Natural killer cell (primary cell): ENCODE results near the gene RTN4R. TPM values are rescaled to one million over a fixed set of nuclear protein-coding genes. Genes with fewer than 3 reads are reported as not detected.

Experiments
- ATAC-seq, 3 donors: fragments of 150-1000 bp in 2 of 3; fragments of 200-7000 bp in 1 of 3; cut with Tn5 transposase; 1 replicate in 1 of 3; 2 replicates in 2 of 3; pipeline ENCODE4 v1.10.0; 2021; ENCODE audit warnings: mild to moderate bottlenecking in 2 of 3, moderate library complexity in 2 of 3
- DNase-seq, 2 donors: peaks; one replicate each; pipeline versions ENCODE4 v3.0.0 to v3.0.0-alpha.2; 2013 to 2021; ENCODE audit warnings: mixed read lengths in 1 of 2
- H3K27ac ChIP-seq: one replicate; pipeline ENCODE4 v1.5.1; 2013; ENCODE audit warnings: mild to moderate bottlenecking, low read length
- H3K27me3 ChIP-seq: one replicate; pipeline ENCODE4 v1.6.1; 2013; ENCODE audit warnings: low read length; ENCODE audit not compliant: control insufficient read depth, insufficient read depth
- H3K36me3 ChIP-seq: one replicate; pipeline ENCODE4 v1.6.1; 2013; ENCODE audit warnings: low read length; ENCODE audit not compliant: control insufficient read depth, insufficient read depth
- H3K4me1 ChIP-seq: one replicate; pipeline ENCODE4 v1.6.1; 2013; ENCODE audit warnings: low read length; ENCODE audit not compliant: control insufficient read depth, insufficient read depth
- H3K4me3 ChIP-seq: one replicate; pipeline ENCODE4 v1.5.1; 2013; ENCODE audit warnings: low read length
- H3K9me3 ChIP-seq: one replicate; pipeline ENCODE4 v1.6.1; 2013; ENCODE audit warnings: low read length; ENCODE audit not compliant: control insufficient read depth, insufficient read depth
- H3K27ac Mint-ChIP-seq, 2 donors: one replicate each; pipeline ENCODE4 v1.8.0; 2022; ENCODE audit warnings: mild to moderate bottlenecking in 2 of 2, mixed read lengths in 2 of 2, moderate library complexity in 1 of 2
- H3K27me3 Mint-ChIP-seq, 2 donors: one replicate each; pipeline ENCODE4 v1.8.0; 2022; ENCODE audit warnings: low read depth in 2 of 2, mixed read lengths in 2 of 2
- H3K36me3 Mint-ChIP-seq: one replicate; pipeline ENCODE4 v1.8.0; 2022; ENCODE audit warnings: mixed read lengths
- H3K4me1 Mint-ChIP-seq, 2 donors: one replicate each; pipeline ENCODE4 v1.8.0; 2022; ENCODE audit warnings: mixed read lengths in 2 of 2
- H3K4me3 Mint-ChIP-seq: one replicate; pipeline ENCODE4 v1.8.0; 2022; ENCODE audit warnings: mild to moderate bottlenecking, moderate library complexity, mixed read lengths
- H3K9me3 Mint-ChIP-seq, 2 donors: one replicate each; pipeline ENCODE4 v1.8.0; 2022; ENCODE audit warnings: mixed read lengths in 2 of 2
- WGBS: methylation state at CpG from one replicate; pipeline ENCODE4 v1.1.7; 2013; ENCODE audit warnings: missing lambda C conversion rate; ENCODE audit not compliant: insufficient coverage; 5-methylcytosine and 5-hydroxymethylcytosine counted together
- intact Hi-C: fragments of 100-400 bp; cut with micrococcal nuclease; formaldehyde crosslinking; loops from one replicate; pipeline ENCODE4 v1.14.2; 2022
- total RNA-seq, 4 donors: library from RNA; stranded (reverse); fragments of 120-200 nt in 1 of 4; gene quantifications; one replicate each; pipeline versions ENCODE4 v1.2.3 to v1.2.4, GENCODE V29; 2013 to 2022
- TF ChIP-seq, protein P1 (sequence below): fragments of 200-600 bp; IDR thresholded peaks from one replicate; pipeline ENCODE4 v1.8.0; 2022; ENCODE audit warnings: antibody characterized with exemption

Gene RTN4R
- total RNA-seq, 3 donors from 2014 or later (not counting 1 experiment from before 2014, with no cell fraction given): 1.2 to 2.9 (median 1.6) TPM

DNA sequence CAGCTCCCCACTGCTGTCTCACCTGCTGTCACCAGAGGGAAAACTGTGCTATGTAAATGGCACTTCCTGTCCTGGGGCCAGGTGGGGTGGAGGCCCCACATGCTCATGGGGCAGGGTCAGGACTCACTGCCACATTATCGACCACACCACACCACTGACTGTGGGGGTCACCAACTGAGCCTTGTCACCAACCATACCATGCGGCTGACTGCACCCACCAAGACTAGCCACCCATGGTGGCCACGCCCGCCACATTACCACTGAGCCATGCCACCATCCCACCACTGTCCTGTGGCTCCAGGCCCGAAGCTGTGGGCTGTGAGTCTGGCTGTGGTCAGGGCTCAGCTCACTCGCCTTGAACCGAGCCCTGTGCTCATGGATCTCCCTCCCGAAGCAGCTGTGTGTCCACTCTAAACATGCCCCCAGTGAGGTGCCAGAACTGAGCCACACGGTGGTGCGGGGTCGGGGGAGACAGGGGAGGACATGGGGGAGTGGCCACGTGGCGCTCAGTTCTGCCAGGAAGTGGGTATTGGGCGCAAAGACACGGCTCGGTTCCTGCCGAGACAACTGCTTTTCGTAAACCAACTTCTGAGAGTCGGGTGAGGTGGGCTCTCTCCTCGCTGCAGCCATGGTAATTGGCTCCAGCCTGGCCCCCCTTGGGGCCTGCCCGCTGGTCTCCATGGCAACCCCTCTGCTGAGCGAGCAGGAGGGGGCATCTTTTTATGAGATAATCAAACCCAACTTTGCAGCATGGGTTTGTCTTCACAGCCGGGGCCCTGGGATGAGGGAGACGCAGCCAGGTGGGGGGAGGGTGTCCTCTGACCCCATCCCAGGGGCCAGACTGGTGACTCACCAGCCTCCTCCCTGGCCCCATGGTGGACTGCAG lies 23.2 kb downstream of the RTN4R start:
- Mint-ChIP-seq H3K9me3 (no peaks in the 10 kb centered on the region), H3K4me3 (peak overlapping the region; percentile 79), H3K36me3 (no peaks in the 10 kb centered on the region), H3K27ac (peak overlapping the region; percentile 90 to 91), H3K4me1 (peaks cover 22 to 46% of the 10 kb centered on the region in 2 donors), H3K27me3 (no peaks in the 10 kb centered on the region)
- Histone ChIP-seq H3K4me3 (no peak overlapping the region), H3K27me3 (no peaks in the 10 kb centered on the region), H3K9me3 (no peaks in the 10 kb centered on the region), H3K27ac (peak overlapping the region; percentile 80), H3K36me3 (no peaks in the 10 kb centered on the region), H3K4me1 (peaks cover 72% of the 10 kb centered on the region)
- WGBS: 8% methylated on average over 24 of the region's 24 CpGs
- peak; percentile 71 to 86 (median 82) for ATAC-seq
- intact Hi-C loops: no loop called here
- DNase-seq: peak; percentile 56 to 80
- TF ChIP-seq, protein P1, sequence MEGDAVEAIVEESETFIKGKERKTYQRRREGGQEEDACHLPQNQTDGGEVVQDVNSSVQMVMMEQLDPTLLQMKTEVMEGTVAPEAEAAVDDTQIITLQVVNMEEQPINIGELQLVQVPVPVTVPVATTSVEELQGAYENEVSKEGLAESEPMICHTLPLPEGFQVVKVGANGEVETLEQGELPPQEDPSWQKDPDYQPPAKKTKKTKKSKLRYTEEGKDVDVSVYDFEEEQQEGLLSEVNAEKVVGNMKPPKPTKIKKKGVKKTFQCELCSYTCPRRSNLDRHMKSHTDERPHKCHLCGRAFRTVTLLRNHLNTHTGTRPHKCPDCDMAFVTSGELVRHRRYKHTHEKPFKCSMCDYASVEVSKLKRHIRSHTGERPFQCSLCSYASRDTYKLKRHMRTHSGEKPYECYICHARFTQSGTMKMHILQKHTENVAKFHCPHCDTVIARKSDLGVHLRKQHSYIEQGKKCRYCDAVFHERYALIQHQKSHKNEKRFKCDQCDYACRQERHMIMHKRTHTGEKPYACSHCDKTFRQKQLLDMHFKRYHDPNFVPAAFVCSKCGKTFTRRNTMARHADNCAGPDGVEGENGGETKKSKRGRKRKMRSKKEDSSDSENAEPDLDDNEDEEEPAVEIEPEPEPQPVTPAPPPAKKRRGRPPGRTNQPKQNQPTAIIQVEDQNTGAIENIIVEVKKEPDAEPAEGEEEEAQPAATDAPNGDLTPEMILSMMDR: no peak

DNA sequence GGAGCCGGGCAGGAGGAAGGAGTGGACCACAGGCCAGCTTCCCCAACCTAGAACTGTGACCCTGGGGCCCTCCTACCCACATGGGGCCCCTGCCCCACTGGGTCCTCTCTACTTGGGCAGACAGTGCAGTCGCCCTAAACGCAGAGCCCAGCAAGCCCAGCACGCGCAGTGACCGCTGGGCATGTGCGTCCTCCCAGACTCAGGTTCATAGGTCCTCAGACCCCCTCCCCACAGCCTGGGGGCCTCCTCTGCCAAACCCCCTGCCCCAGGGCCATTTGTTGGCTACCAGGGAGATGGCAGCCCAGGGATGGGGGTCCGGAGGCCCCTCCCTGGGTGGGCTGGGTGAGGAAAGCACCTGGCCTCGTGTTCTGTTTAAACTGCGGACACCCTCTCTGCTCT lies 23.9 kb downstream of the RTN4R start:
- Histone ChIP-seq H3K9me3 (no peaks in the 10 kb centered on the region), H3K4me3 (no peak overlapping the region), H3K4me1 (peaks cover 79% of the 10 kb centered on the region), H3K36me3 (no peaks in the 10 kb centered on the region), H3K27me3 (no peaks in the 10 kb centered on the region), H3K27ac (peak overlapping the region; percentile 80)
- Mint-ChIP-seq H3K4me1 (peaks cover 22 to 50% of the 10 kb centered on the region in 2 donors), H3K4me3 (peak overlapping the region; percentile 78), H3K9me3 (no peaks in the 10 kb centered on the region), H3K27me3 (no peaks in the 10 kb centered on the region), H3K27ac (peak overlapping the region; percentile 90 to 91), H3K36me3 (no peaks in the 10 kb centered on the region)
- TF ChIP-seq, protein P1: no peak
- intact Hi-C loops: no loop called here
- DNase-seq: no peak
- 74% methylated on average over 10 of the region's 10 CpGs for WGBS
- no peak for ATAC-seq

DNA sequence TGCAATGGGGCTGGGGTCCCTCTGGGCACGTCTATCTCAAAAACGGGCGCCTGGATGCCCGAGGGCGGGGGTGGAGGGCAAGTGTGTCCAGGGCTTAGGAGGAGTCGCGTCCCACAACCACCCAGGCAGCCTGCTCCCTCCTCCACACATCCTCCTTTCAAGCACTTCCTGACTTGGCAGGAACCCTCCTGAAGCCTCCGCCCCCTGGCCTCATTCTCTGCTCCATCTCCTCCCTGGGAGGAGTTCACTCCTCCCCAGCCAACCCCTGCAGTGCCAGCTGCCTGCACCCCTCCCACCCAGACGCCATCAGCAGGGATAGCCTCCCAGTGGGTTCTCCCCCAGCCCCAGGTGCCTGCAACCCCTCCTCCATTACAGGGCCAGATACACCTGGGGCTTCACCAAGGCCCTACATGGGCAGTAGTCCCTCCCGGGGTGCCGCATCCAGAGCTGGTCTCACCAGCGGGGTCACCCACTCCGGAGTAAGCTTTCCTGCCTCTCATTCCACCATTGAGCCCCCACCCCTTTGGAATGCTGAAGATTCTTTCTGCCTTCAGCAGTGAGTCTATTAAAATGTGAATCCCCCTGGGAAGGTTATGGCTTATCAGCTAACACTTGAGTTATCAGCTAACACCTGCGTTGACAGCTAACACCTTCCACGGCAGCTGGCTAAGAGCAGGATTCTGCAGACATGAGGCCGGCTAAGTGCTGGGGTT lies 24.4 kb downstream of the RTN4R start:
- Histone ChIP-seq H3K4me3 (no peak overlapping the region), H3K27me3 (no peaks in the 10 kb centered on the region), H3K9me3 (no peaks in the 10 kb centered on the region), H3K36me3 (no peaks in the 10 kb centered on the region), H3K27ac (peak overlapping the region; percentile 80), H3K4me1 (peaks cover 85% of the 10 kb centered on the region)
- H3K9me3 Mint-ChIP-seq: no peaks in the 10 kb centered on the region
- intact Hi-C loops: no loop called here
- WGBS: 38% methylated on average over 16 of the region's 16 CpGs
- H3K27me3 Mint-ChIP-seq: no peaks in the 10 kb centered on the region
- no peak for ATAC-seq
- H3K4me3 Mint-ChIP-seq: peak overlapping the region; percentile 73
- H3K27ac Mint-ChIP-seq: peak overlapping the region in 1 of 2 donors; percentile 90
- TF ChIP-seq, protein P1: no peak
- no peaks in the 10 kb centered on the region for H3K36me3 Mint-ChIP-seq
- H3K4me1 Mint-ChIP-seq: peaks cover 22 to 52% of the 10 kb centered on the region in 2 donors
- peak in 1 of 2 donors; percentile 77 for DNase-seq
